HG02981 (cell line): Measurements from ENCODE around the gene HS2ST1.
"Not testable (repeated sequence)": the region's sequence is repeated elsewhere in the genome, so short reads cannot be mapped to it uniquely, and the experiment has no call there.

Experiments
- ATAC-seq: cut with Tn5 transposase; IDR thresholded peaks from one replicate; pipeline ENCODE4 v1.9.1; 2021; ENCODE audit warnings: mild to moderate bottlenecking, moderate library complexity; ENCODE audit not compliant: unreplicated experiment

Gene HS2ST1

DNA sequence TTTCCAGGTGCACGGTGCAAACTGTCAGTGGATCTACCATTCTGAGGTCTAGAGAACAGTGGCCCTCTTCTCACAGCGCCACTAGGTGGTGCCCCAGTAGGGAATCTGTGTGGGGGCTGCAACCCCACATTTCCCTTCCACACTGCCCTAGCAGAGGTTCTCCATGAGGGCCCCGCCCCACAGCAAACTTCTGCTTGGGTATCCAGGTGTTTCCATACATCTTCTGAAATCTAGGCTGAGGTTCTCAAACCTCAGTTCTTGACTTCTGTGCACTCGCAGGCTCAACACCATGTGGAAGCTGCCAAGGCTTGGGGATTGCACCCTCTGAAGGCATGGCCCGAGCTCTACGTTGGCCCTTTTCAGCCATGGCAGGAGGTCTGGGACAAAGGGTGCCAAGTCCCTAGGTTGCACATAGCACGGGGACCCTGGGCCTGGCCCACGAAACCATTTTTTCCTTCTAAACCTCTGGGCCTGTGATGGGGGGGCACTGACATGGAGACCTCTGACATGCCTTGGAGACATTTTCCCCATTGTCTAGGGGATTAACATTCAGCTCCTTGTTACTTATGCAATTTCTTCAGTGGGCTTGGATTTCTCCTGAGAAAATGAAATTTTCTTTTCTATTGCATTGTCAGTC is 10.0 kb downstream of the HS2ST1 start:
- no peak for ATAC-seq

DNA sequence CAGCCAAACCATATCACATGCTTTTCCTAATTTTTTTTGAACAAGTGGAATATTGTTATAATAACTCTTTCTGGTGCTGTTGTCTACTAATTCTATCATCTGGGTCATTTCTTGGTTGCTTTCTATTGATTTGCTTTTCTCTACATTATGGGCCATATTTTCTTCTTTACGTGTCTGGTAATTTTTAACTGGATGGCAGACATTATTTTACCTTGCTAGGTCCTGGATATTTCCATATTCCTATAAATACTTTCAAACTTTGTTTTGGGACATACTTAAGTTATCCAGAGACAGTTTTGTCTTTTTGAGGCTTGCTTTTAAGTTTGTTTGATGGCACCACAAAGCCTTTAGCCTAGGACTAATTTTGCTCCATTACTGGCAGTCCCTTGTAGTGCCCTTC is 11.3 kb downstream of the HS2ST1 start:
- no peak for ATAC-seq

DNA sequence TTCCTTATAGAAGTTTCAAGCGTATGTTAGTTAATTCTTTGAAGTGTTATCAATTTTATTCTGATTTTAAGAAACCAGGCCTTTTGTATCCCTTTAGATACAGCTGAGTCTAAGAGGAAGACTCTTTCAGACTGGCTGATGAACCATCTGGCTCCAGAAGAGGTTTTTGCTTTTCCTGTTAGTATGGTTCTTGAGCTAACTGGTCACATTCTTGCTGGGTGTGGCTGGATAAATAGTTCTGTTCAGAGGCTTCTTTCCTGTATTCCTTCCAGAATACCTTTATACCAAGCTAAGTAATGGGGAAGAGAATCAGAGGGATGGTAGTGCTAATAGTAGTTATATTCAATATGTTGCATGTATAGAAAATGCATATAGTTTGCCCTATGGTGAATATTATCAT is 12.4 kb downstream of the HS2ST1 start:
- ATAC-seq: no peak

DNA sequence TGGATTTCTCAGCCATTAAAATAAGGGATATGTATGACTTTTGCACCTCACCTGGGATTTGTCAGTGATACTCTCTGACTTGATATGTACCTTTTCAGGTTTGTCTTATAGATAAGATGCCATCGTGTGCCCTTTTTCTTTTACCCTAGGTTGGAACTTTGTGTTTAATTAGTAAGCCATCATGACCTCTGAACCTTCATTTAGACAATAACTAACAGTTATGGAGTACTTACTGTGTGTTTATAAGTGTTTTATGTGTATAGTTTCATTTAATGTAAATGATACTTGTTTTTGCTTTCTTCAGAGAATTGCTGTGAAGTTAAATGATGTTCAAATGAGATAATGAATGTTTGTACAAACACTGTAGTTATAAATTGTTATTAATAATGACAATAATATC is 14.4 kb downstream of the HS2ST1 start:
- no peak for ATAC-seq

DNA sequence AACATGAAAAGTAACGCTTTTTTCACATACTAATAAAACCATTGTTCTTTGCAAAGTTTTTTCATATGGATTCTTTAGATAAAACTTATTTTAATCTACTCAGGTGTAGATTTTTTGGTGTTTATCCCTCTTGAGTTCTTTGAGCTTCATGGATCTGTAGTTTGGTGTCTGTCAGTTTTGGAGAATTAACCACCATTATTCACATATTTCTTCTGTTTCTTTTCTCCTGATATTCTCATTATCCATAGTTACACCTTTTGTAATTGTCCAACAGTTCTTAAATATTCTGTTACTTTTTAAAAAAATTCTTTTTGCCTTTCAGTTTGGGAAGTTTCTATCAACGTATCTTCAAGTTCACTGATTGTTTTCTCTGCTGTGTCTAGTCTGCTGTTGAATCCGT is 18.6 kb downstream of the HS2ST1 start:
- ATAC-seq: no peak

DNA sequence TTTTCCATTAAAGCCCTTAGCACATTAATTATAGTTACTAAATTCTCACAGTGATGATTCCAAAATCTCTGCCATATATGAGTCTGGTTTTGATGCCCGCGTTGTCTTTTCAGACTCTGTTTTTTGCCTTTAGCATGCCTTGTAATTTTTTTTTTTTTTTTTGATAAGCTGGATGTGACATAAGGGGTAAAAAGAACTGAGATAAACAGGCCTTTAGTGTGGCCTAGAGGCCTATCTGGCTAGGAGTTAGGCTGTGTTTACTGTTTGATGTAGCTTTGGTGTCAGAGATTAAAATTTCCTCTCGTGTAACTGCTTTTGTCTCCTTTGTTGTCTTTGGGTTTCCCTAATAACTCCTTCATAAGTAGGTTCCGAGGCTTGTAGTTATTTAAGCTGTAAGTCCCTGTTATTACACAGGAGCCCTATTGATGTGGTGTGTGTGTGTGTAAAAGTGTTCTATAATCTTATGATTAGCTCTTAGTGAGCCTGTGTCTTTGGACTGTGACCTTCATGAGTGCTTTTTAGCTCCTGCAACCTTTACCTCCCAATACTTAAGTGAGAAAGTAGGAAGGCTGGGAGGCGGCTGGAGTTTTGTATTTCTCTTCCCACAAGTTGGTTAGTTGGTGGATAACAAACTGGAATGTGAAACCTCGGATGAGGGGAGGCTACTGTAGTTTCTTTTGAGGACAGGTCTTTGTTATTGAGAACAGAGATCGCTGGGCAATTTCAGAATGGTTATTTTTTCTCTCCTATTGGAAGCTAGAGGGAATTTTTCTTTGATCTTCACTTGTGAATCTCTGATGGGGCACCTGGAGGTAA is 19.3 kb downstream of the HS2ST1 start:
- no peak for ATAC-seq

DNA sequence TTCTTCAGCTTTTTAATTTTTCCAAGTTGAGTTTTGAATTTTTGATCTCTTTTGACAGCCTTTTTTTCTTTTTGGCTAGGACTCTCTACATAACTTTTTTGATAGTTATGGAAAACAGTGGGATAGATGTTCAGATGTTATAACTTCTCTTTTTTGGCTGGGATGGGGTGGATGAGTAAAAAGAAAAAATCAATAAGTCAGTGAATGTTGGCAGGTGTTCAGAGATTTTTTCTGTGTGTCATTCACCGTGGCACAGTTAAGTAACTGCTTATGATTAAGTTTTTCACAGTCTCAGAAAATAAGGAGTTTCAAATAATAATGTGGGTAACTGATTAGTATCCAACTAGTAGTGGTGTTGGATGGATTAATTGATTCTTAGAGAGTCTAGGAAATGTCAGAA is 24.0 kb downstream of the HS2ST1 start:
- ATAC-seq: no peak

DNA sequence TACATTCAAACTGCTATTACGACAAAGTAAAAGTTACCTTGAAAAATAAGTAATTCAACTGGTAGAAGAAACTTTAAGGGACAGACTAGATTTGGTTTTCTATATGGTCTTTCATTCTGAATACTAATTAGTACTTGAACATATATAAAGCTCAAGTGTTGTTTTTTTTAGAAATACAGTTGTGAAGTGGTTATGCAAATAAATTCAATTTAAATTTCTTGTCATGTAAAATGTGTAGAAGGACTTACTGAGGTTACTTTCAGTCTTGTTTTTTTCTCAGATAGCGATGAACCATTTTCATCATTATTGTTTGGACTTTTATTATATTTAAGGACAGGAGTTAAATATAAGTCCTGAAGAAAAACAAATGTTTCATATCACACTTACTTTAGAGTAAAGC is 24.4 kb downstream of the HS2ST1 start:
- ATAC-seq: no peak

DNA sequence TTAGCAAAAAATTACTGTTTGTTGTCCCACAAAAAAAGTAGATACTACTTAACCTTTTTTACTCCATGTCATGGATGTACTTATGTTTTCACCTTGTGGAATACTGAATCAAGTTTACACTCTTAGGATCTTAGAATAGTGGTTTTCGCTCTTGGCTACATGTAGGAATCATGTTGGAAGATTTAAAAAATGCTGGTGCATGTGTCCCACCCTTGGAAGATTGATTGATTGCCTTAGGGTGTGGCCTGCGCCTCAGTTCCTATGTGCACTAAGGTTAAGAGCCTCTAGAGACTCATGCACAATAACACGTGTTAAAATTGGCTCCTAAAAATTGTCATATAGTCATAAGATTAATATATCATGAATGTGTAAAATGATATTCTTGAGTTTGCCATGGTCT is 25.0 kb downstream of the HS2ST1 start:
- ATAC-seq: no peak

DNA sequence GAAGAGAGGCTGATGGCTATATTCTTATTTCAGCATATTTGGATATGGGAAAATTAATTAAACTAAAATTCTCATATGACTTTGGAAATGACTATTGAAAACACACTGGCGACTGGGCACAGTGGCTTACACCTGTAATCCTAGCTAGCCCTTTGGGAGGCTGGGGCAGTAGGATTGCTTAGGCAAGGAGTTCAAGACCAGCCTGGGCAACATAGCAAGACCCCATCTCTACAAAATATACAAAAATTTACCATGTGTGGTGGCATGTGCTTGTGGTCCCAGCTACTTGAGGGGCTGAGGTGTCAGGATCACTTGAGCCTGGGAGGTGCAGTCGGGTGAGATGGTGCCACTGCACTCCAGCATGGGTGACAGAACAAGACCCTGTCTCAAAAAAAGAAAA is 26.2 kb downstream of the HS2ST1 start:
- no peak for ATAC-seq

DNA sequence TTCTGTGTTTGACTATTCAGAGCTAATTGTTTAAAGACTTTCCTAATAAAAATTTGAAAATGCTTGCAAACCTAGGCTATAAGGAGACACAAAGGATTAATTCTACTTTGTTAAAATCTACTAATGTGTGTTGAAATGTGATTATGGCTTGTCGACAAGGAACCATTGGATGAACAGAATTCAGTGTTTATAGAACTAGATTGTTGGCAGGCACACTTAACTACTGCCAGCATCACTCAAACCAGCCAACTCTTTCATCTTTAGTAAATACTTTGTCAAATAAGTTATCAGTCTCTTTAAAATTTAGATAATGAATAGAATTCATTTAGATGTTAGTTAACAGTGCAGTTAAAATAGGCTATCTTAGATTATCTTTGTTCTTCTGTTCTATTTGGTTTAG is 27.6 kb downstream of the HS2ST1 start:
- ATAC-seq: no peak

DNA sequence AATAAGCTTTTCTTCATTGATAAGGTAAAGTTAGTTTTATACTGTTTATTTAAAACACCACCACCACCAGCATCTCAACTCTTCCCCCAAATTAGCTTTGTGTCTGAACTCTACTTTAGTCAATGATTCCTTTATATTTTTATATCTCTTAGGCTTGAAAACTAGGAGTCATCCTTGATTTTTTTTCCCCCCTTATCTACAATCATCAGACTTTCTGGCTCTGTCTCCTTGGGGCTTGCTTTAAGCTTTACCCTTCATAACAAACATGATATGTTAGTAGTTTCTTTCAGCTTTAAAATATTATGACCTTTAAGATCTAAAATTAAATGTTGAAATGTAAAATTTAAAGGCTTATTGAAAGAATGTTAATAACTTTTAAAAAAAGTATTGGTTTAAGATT is 28.3 kb downstream of the HS2ST1 start:
- no peak for ATAC-seq

DNA sequence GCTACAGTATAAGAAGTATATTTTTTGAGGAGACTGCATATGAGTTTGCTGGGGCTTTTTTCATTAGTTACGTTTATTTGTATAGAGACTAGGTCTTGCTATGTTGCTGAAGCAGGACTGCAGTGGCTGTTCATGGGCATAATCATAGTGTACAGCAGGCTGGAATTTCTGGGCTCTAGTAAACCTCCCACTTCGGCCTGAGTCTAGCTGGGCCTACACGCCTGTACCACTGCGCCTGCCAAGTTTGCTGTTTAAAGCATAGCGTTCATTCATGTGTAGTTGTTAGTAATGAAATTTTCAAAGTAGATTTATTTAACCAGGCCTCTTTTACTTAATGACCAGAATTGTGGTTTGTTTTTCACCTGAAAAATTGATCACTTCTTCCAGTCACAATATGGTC is 33.8 kb downstream of the HS2ST1 start:
- ATAC-seq: no peak

DNA sequence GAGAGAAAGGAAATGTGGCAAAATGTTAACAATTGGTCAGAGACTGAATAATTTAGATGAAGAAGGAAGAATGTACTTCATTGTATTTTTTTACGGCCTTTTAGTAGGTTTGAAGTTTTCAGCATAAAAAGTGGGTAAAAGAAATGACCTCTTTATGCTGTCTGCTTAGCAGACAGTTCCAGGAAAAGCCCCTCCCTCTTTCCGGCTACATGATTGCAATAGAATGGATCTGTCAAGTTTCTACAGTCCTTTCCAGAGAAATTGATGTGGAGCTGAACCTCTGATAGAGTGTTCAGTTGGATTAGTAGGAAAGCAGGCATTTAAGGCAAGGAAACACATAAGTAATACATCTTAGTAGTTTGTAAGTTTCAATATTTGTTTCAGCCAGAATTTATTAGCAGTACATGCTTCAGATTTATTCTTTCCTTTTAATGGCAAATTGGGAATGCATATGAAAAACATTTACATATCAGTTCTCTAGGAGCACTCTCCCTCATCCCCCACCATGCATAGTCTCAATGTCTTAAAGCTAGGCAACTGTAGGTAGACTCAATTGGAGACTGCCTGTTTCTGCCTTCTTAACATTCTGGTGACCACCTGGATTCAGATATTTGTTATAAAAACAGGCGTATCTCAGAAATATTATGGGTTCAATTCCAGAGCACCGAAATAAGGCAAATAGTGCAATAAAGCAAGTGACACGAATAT is 36.4 kb downstream of the HS2ST1 start:
- no peak for ATAC-seq

DNA sequence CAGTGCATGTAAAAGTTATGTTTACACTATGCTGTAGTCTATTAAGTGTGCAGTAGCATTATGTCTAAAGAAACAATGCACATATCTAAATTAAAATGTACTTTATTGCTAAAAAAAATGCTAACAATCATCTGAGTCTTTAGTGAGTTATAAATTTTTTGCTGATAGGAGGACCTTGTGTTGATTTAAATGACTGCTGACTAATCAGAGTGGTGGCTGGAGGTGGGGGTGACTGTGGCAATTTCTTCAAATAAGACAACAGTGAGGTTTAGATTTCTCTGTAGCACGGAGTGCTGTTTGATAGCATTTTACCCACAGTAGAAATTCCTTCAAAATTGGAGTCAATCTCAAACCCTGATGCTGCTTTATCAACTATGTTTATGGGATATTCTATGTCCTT is 37.0 kb downstream of the HS2ST1 start:
- no peak for ATAC-seq

DNA sequence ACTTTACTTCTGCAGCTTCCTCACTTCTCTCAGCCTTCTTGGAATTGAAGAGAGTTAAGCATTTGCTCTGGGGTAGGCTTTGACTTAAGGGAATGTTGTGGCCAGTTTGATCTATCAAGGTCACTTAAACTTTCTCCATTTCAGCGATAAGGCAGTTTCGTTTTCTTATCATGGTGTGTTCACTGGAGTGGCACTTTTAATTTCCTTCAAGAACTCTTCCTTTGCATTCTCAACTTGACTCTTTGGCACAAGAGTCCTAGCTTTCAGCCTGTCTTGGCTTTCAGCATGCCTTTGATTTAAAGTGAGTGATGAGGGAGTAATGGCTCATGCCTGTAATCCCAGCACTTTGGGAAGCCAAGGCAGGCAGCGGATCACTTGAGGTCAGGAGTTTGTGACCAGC is 38.7 kb downstream of the HS2ST1 start:
- no peak for ATAC-seq

DNA sequence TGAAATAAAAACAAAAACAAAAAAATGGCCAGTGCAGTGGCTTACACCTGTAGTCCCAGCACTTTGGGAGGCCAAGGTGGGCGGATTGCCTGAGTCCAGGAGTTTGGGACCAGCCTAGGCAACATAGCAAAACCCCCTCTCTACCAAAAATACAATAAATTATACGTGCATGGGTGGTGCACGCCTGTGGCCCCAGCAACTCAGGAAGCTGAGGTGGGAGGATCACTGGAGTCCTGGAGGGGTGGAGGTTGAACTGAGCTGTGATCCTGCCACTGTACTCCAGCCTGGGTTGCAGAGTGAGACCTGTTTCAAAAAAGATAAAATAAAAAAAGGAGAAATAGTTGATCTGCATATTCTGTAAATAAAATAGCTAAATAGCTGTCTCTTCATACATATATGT is 41.2 kb downstream of the HS2ST1 start:
- ATAC-seq: no peak

DNA sequence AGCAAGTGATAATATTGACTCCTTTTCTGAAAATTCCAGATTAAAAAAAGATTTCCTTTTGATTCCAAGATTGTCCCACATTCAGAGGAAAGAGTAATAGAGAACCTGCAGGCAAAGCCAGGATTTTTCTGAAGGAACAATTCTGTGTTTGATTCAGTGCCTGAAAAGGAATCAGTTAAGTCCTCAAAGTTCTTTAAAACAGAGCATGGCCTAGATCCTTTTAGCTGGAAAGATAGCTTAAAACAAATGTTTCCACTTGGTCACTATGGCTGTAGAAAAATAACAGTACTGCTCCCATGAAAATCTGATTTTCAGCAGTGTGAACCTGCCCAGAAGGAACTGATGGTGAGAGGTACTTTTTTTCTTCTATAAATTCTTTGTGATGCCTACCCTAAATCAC is 41.8 kb downstream of the HS2ST1 start:
- no peak for ATAC-seq

DNA sequence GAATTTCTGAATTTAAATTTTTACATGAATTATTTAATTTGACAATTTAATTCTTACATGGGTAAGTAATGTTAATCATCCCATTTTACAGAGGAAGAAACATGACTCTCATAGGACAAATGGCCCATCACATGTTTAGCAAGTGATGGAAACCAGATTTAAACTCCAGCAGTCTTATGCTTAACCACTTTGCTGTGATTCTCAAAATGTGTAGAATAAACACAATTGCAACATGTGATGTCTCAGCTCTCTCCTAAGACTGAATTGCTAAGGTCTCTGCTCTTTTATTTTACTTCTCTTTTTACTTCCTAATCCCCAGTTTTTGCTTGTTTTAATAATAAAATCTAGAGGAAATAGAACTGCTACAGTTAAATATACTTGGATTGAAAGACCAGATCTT is 42.8 kb downstream of the HS2ST1 start:
- ATAC-seq: no peak

DNA sequence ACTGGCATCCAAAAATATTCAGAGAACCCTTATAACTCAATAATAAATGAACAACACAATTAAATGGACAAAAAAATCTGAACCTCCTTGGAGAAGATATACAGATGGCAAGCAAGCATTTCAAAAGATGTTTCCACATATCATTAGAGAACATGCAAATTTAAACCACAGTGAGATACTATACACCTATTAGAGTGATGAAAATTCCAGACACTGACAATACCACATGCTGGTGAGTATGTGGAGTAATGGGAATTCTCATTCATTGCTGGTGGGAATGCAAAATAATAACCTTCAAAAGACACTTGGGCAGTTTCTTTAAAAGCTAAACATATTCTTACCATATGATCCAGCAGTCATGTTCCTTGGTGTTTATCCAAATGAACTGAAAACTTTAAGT is 46.1 kb downstream of the HS2ST1 start:
- ATAC-seq: no peak

DNA sequence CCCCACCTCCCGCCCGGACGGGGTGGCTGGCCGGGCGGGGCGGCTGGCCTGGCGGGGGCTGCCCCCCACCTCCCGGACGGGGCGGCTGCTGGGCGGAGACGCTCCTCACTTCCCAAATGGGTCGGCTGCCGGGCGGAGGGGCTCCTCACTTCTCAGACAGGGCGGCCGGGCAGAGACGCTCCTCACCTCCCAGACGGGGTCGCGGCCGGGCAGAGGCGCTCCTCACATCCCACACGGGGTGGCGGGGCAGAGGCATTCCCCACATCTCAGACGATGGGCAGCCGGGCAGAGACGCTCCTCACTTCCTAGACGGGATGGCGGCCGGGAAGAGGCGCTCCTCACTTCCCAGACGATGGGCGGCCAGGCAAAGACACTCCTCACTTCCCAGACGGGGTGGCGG is 49.4 kb downstream of the HS2ST1 start:
- ATAC-seq: not testable (repeated sequence)
